RPMI8226 (cell line): ENCODE measurements around the gene DUSP28.
"Not testable (repeated sequence)": the region's sequence is repeated elsewhere in the genome, so short reads cannot be mapped to it uniquely, and the experiment has no call there.

ENCODE experiments used
- DNase-seq: peaks from one replicate; pipeline ENCODE4 v3.0.0-alpha.2; 2015

Gene DUSP28

GRCh38 chr2:240528406-240529040 is 31.6 kb upstream of the DUSP28 start:
- no peak for DNase-seq

- no peak for DNase-seq
Measured at GRCh38 chr2:240529344-240529999, 30.7 kb upstream of the DUSP28 start.

GRCh38 chr2:240530181-240530580 is 30.0 kb upstream of the DUSP28 start:
- DNase-seq, result no peak

- no peak for DNase-seq
Measured at GRCh38 chr2:240531038-240531437, 29.1 kb upstream of the DUSP28 start.

GRCh38 chr2:240532031-240532775 is 28.0 kb upstream of the DUSP28 start:
- DNase-seq, result no peak

GRCh38 chr2:240538031-240538780 is 22.0 kb upstream of the DUSP28 start:
- no peak for DNase-seq

- DNase-seq, result not testable (repeated sequence)
Measured at GRCh38 chr2:240539101-240539500, 21.1 kb upstream of the DUSP28 start.

GRCh38 chr2:240539906-240540305 is 20.3 kb upstream of the DUSP28 start:
- no peak for DNase-seq

- no peak for DNase-seq
Measured at GRCh38 chr2:240551288-240551687, 8.9 kb upstream of the DUSP28 start.

GRCh38 chr2:240551811-240552210 is 8.3 kb upstream of the DUSP28 start:
- DNase-seq, result no peak

- no peak for DNase-seq
Measured at GRCh38 chr2:240553956-240554480, 6.1 kb upstream of the DUSP28 start.

- no peak for DNase-seq
Measured at GRCh38 chr2:240554767-240555493, 5.2 kb upstream of the DUSP28 start.

GRCh38 chr2:240555541-240556250 is 4.5 kb upstream of the DUSP28 start:
- DNase-seq, result no peak

GRCh38 chr2:240556553-240557100 is 3.5 kb upstream of the DUSP28 start:
- peak; percentile 49 for DNase-seq

- DNase-seq, result no peak
Measured at GRCh38 chr2:240557101-240557751, 2.9 kb upstream of the DUSP28 start.

GRCh38 chr2:240557808-240558207 is 2.3 kb upstream of the DUSP28 start, which contains the start of gene ANKMY1:
ANKMY1 (minus strand) TSS chr2:240557988; CDS start chr2:240557335, 653 bp downstream.
- no peak for DNase-seq

- DNase-seq, result no peak
Measured at GRCh38 chr2:240558236-240558761, 1.9 kb upstream of the DUSP28 start.

GRCh38 chr2:240559286-240559685 is 871 bp upstream of the DUSP28 start:
- no peak for DNase-seq

- peak; percentile 96 for DNase-seq
Measured at GRCh38 chr2:240560480-240561324, 545 bp downstream of the DUSP28 start.
